Kidney epithelial cell (primary cell): ENCODE measurements around the gene SKOR2. TPM values are rescaled to one million over a fixed set of nuclear protein-coding genes. Genes with fewer than 3 reads are reported as not detected.
"Not testable (repeated sequence)": the region's sequence is repeated elsewhere in the genome, so short reads cannot be mapped to it uniquely, and the experiment has no call there.

Experiments used
- DNase-seq: peaks from one replicate; pipeline ENCODE4 v3.0.0-alpha.2; 2010; ENCODE audit warnings: low read depth
- H3K27me3 ChIP-seq: 2 replicates; pipeline ENCODE4 v1.6.0; 2011; ENCODE audit warnings: low read length; ENCODE audit not compliant: control insufficient read depth, insufficient read depth
- H3K36me3 ChIP-seq: 2 replicates; pipeline ENCODE4 v1.5.1; 2011; ENCODE audit warnings: low read length; ENCODE audit not compliant: control insufficient read depth, insufficient read depth
- H3K4me3 ChIP-seq: 2 replicates; pipeline ENCODE4 v1.5.1; 2011; ENCODE audit warnings: low read depth, mild to moderate bottlenecking, control low read depth, low read length
- CTCF ChIP-seq: IDR thresholded peaks from 2 replicates; pipeline ENCODE4 v1.5.1; 2011; ENCODE audit warnings: mild to moderate bottlenecking, moderate library complexity, low read length, control low read depth, inconsistent platforms; ENCODE audit not compliant: insufficient read depth, poor library complexity, severe bottlenecking
- total RNA-seq: library from RNA; depleted of rRNA; stranded (reverse); fragments of >200 nt; gene quantifications from 2 replicates; pipeline ENCODE4 v1.2.3, GENCODE V29; 2015

The SKOR2 gene
- total RNA-seq, 1 donor from 2014 or later: not detected

- no peaks in the 10 kb centered on the region for H3K27me3 ChIP-seq
- H3K36me3 ChIP-seq: no peaks in the 10 kb centered on the region
- no peak for TF ChIP-seq CTCF
These were observed 47.6 kb downstream of the SKOR2 start for GRCh38 chr18:47203626-47204464.

GRCh38 chr18:47195961-47196360 lies 55.5 kb downstream of the SKOR2 start:
- DNase-seq, H3K4me3 ChIP-seq, H3K36me3 ChIP-seq, H3K27me3 ChIP-seq: not testable (repeated sequence)

More at GRCh38 chr18:47203626-47204464, 47.6 kb downstream of the SKOR2 start:
- H3K4me3 ChIP-seq: no peak overlapping the region
- DNase-seq: no peak

GRCh38 chr18:47191961-47192360 lies 59.5 kb downstream of the SKOR2 start:
- H3K4me3 ChIP-seq: no peak overlapping the region
- DNase-seq: no peak

GRCh38 chr18:47187721-47188120 lies 63.7 kb downstream of the SKOR2 start:
- Histone ChIP-seq H3K36me3 (no peaks in the 10 kb centered on the region), H3K27me3 (no peaks in the 10 kb centered on the region), H3K4me3 (no peak overlapping the region)
- TF ChIP-seq CTCF: no peak
- no peak for DNase-seq

More at GRCh38 chr18:47191961-47192360, 59.5 kb downstream of the SKOR2 start:
- Histone ChIP-seq H3K27me3 (no peaks in the 10 kb centered on the region), H3K36me3 (no peaks in the 10 kb centered on the region)
- no peak for TF ChIP-seq CTCF

- Histone ChIP-seq H3K27me3 (no peaks in the 10 kb centered on the region), H3K36me3 (no peaks in the 10 kb centered on the region), H3K4me3 (no peak overlapping the region)
- no peak for TF ChIP-seq CTCF
- DNase-seq: no peak
These were observed 66.9 kb downstream of the SKOR2 start for GRCh38 chr18:47184419-47185050.

GRCh38 chr18:47182156-47182555 lies 69.3 kb downstream of the SKOR2 start:
- H3K36me3 ChIP-seq, DNase-seq: not testable (repeated sequence)

More at GRCh38 chr18:47182156-47182555, 69.3 kb downstream of the SKOR2 start:
- H3K4me3 ChIP-seq, H3K27me3 ChIP-seq: not testable (repeated sequence)
